ENCODE data around the gene ZNF570. TPM values are rescaled to one million over a fixed set of nuclear protein-coding genes. Genes with fewer than 3 reads are reported as not detected.

The ZNF570 gene
- total RNA-seq, 1 experiment from 2014 or later, result not detected

DNA sequence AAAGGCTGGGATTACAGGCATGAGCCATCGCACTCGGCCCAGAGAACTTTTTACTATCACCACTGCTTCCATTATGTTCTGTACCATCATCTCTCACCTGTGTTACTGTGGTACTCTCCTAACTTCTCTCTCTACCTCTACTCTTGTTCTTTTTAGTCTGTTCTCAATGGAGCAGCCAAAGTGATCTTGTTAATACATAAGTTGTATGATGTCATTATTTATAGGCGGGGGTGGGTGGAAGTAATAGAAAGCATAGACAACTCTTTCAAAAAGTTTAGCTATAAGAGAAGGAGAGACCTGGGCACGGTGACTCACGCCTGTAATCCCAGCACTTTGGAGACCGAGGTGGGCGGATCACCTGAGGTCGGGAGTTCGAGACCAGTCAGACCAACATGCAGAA, 3.0 kb downstream of the ZNF570 start:
- no peaks in the 10 kb centered on the region for H3K4me1 ChIP-seq
- Mint-ChIP-seq H3K9me3 (ENCODE audit: unreplicated experiment) (peaks cover 22% of the 10 kb centered on the region), H3K27ac (ENCODE audit: unreplicated experiment) (no peak overlapping the region), H3K36me3 (ENCODE audit: insufficient read depth, unreplicated experiment) (no peaks in the 10 kb centered on the region), H3K4me1 (ENCODE audit: low read depth, unreplicated experiment) (no peaks in the 10 kb centered on the region), H3K27me3 (ENCODE audit: insufficient read depth, unreplicated experiment) (no peaks in the 10 kb centered on the region), H3K4me3 (ENCODE audit: unreplicated experiment) (no peak overlapping the region)
- no TSS peak for BruUV-seq (replicated peaks)
- CTCF ChIA-PET, result no interaction called here
- intact Hi-C loops (cut with micrococcal nuclease; ENCODE audit: unreplicated experiment), result no loop called here
- H3K9me3 ChIP-seq, result peaks cover 12% of the 10 kb centered on the region; the same call in 1 of the 2 replicates
- H3K36me3 ChIP-seq (ENCODE audit: control insufficient read depth, insufficient read depth, low read length), result no peaks in the 10 kb centered on the region
- H3K27me3 ChIP-seq (replicated peaks; ENCODE audit: control insufficient read depth, insufficient read depth, low read length), result no peaks in the 10 kb centered on the region
- DNase-seq, result no peak
- POLR2A ChIA-PET, result no interaction called here
- H3K4me3 ChIP-seq (ENCODE audit: low read depth, low read length), result no peak overlapping the region
- no peak for TF ChIP-seq CTCF (IDR thresholded peaks at IDR 0.05; ENCODE audit: insufficient read depth in 1 of 2, low read depth in 1 of 2, low read length in 1 of 2, severe bottlenecking in 1 of 2, unreplicated experiment in 1 of 2)

DNA sequence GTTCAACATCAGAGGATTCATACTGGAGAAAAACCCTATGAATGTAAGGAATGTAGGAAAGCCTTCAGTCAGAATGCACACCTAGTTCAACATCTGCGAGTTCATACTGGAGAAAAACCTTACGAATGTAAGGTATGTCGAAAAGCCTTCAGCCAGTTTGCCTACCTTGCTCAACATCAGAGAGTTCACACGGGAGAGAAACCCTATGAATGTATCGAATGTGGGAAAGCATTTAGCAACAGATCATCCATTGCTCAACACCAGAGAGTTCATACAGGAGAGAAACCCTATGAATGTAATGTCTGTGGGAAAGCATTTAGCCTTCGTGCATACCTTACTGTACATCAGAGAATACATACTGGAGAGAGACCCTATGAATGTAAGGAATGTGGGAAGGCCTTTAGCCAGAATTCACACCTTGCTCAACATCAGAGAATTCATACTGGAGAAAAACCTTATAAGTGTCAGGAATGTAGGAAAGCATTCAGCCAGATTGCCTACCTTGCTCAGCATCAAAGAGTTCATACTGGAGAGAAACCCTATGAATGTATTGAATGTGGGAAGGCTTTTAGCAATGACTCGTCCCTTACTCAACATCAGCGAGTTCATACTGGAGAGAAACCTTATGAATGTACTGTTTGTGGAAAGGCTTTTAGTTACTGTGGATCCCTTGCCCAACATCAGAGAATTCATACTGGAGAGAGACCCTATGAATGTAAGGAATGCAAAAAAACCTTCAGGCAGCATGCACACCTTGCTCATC, 15.4 kb downstream of the ZNF570 start:
- no peaks in the 10 kb centered on the region for H3K27me3 Mint-ChIP-seq (ENCODE audit: insufficient read depth, unreplicated experiment)
- DNase-seq, result no peak
- intact Hi-C loops (cut with micrococcal nuclease; ENCODE audit: unreplicated experiment), result no loop called here
- no peak overlapping the region for H3K27ac Mint-ChIP-seq (ENCODE audit: unreplicated experiment)
- no peaks in the 10 kb centered on the region for H3K36me3 ChIP-seq (ENCODE audit: control insufficient read depth, insufficient read depth, low read length)
- no peaks in the 10 kb centered on the region for H3K4me1 Mint-ChIP-seq (ENCODE audit: low read depth, unreplicated experiment)
- H3K4me1 ChIP-seq, result no peaks in the 10 kb centered on the region
- peaks cover 32% of the 10 kb centered on the region for H3K9me3 ChIP-seq
- POLR2A ChIA-PET, result no interaction called here
- CTCF ChIA-PET, result no interaction called here
- H3K4me3 Mint-ChIP-seq (ENCODE audit: unreplicated experiment), result no peak overlapping the region
- no peaks in the 10 kb centered on the region for H3K36me3 Mint-ChIP-seq (ENCODE audit: insufficient read depth, unreplicated experiment)
- no peak overlapping the region for H3K4me3 ChIP-seq (ENCODE audit: low read depth, low read length)
- H3K27me3 ChIP-seq (replicated peaks; ENCODE audit: control insufficient read depth, insufficient read depth, low read length), result no peaks in the 10 kb centered on the region
- TF ChIP-seq CTCF (IDR thresholded peaks at IDR 0.05; ENCODE audit: insufficient read depth in 1 of 2, low read depth in 1 of 2, low read length in 1 of 2, severe bottlenecking in 1 of 2, unreplicated experiment in 1 of 2), result no peak
- H3K9me3 Mint-ChIP-seq (ENCODE audit: unreplicated experiment), result peaks cover 77% of the 10 kb centered on the region
- no TSS peak for BruUV-seq (replicated peaks)

- H3K36me3 Mint-ChIP-seq (ENCODE audit: insufficient read depth, unreplicated experiment), result no peaks in the 10 kb centered on the region
- H3K27ac Mint-ChIP-seq (ENCODE audit: unreplicated experiment), result no peak overlapping the region
- no peak for DNase-seq
- TF ChIP-seq CTCF (IDR thresholded peaks at IDR 0.05; ENCODE audit: insufficient read depth in 1 of 2, low read depth in 1 of 2, low read length in 1 of 2, severe bottlenecking in 1 of 2, unreplicated experiment in 1 of 2), result no peak
- H3K4me1 Mint-ChIP-seq (ENCODE audit: low read depth, unreplicated experiment), result no peaks in the 10 kb centered on the region
- Histone ChIP-seq H3K36me3 (ENCODE audit: control insufficient read depth, insufficient read depth, low read length) (no peaks in the 10 kb centered on the region), H3K9me3 (peaks cover 19% of the 10 kb centered on the region), H3K4me3 (ENCODE audit: low read depth, low read length) (no peak overlapping the region), H3K4me1 (no peaks in the 10 kb centered on the region), H3K27me3 (replicated peaks; ENCODE audit: control insufficient read depth, insufficient read depth, low read length) (no peaks in the 10 kb centered on the region)
- H3K27me3 Mint-ChIP-seq (ENCODE audit: insufficient read depth, unreplicated experiment), result no peaks in the 10 kb centered on the region
- peaks cover 57% of the 10 kb centered on the region for H3K9me3 Mint-ChIP-seq (ENCODE audit: unreplicated experiment)
- ChIA-PET CTCF (no interaction called here), POLR2A (no interaction called here)
- no peak overlapping the region for H3K4me3 Mint-ChIP-seq (ENCODE audit: unreplicated experiment)
- BruUV-seq (replicated peaks), result no TSS peak
- intact Hi-C loops (cut with micrococcal nuclease; ENCODE audit: unreplicated experiment), result no loop called here
Measured at GRCh38 chr19:37492213-37492612, 23.1 kb downstream of the ZNF570 start.

All from Caco-2 (cell line).